ENCODE data around the gene LRRC46. TPM values are rescaled to one million over a fixed set of nuclear protein-coding genes. Genes with fewer than 3 reads are reported as not detected.

LRRC46 gene
- total RNA-seq, 1 experiment from 2014 or later = 1.2 TPM

GRCh38 chr17:47867813-47868533, 36.5 kb downstream of the LRRC46 start:
- H3K4me3 Mint-ChIP-seq (ENCODE audit: unreplicated experiment) = no peak overlapping the region
- intact Hi-C loops (cut with micrococcal nuclease) = no loop called here
- DNase-seq (ENCODE audit: unreplicated experiment) = no peak
- no peaks in the 10 kb centered on the region for H3K9me3 Mint-ChIP-seq (ENCODE audit: unreplicated experiment)
- H3K4me1 Mint-ChIP-seq (ENCODE audit: insufficient read depth, unreplicated experiment) = peaks cover 13% of the 10 kb centered on the region
- BruUV-seq (replicated peaks) = no TSS peak
- TF ChIP-seq CTCF (IDR thresholded peaks at IDR 0.05; ENCODE audit: unreplicated experiment) = no peak
- H3K27ac Mint-ChIP-seq (ENCODE audit: low read depth, unreplicated experiment) = no peak overlapping the region
- H3K36me3 Mint-ChIP-seq (ENCODE audit: insufficient read depth, unreplicated experiment) = peaks cover 5% of the 10 kb centered on the region
- peaks cover 24% of the 10 kb centered on the region for H3K27me3 Mint-ChIP-seq (ENCODE audit: insufficient read depth, unreplicated experiment)
- POLR2A ChIA-PET = no interaction called here
- CTCF ChIA-PET = interaction anchor here (2.9 kb wide), 1 partner anchor 26 kb away, joined by 16 read pairs; the partner anchor contains the start of gene SCRN2

- POLR2A ChIA-PET = no interaction called here
- H3K27me3 Mint-ChIP-seq (ENCODE audit: insufficient read depth, unreplicated experiment) = peaks cover 24% of the 10 kb centered on the region
- no peak overlapping the region for H3K4me3 Mint-ChIP-seq (ENCODE audit: unreplicated experiment)
- no peaks in the 10 kb centered on the region for H3K9me3 Mint-ChIP-seq (ENCODE audit: unreplicated experiment)
- peaks cover 8% of the 10 kb centered on the region for H3K4me1 Mint-ChIP-seq (ENCODE audit: insufficient read depth, unreplicated experiment)
- no peak for TF ChIP-seq CTCF (IDR thresholded peaks at IDR 0.05; ENCODE audit: unreplicated experiment)
- no peaks in the 10 kb centered on the region for H3K36me3 Mint-ChIP-seq (ENCODE audit: insufficient read depth, unreplicated experiment)
- CTCF ChIA-PET = interaction anchor here (0.6 to 2.9 kb wide), 4 partner anchors 20 to 465 kb away, joined by 3 to 16 read pairs (median 4); partner anchors contain the start of gene SCRN2
- BruUV-seq (replicated peaks) = no TSS peak
- no peak for DNase-seq (ENCODE audit: unreplicated experiment)
- intact Hi-C loops (cut with micrococcal nuclease) = no loop called here
- H3K27ac Mint-ChIP-seq (ENCODE audit: low read depth, unreplicated experiment) = no peak overlapping the region
These were observed 37.6 kb downstream of the LRRC46 start for GRCh38 chr17:47869114-47869513.

GRCh38 chr17:47870056-47870455, 38.6 kb downstream of the LRRC46 start:
- Mint-ChIP-seq H3K4me1 (ENCODE audit: insufficient read depth, unreplicated experiment) (peaks cover 3% of the 10 kb centered on the region), H3K36me3 (ENCODE audit: insufficient read depth, unreplicated experiment) (no peaks in the 10 kb centered on the region), H3K27ac (ENCODE audit: low read depth, unreplicated experiment) (no peak overlapping the region), H3K9me3 (ENCODE audit: unreplicated experiment) (no peaks in the 10 kb centered on the region), H3K4me3 (ENCODE audit: unreplicated experiment) (no peak overlapping the region), H3K27me3 (ENCODE audit: insufficient read depth, unreplicated experiment) (peaks cover 24% of the 10 kb centered on the region)
- intact Hi-C loops (cut with micrococcal nuclease) = no loop called here
- ChIA-PET POLR2A (no interaction called here), CTCF (interaction anchor here (1.1 to 1.7 kb wide), 2 partner anchors 11 to 21 kb away, joined by 5 read pairs; no protein-coding TSS in a partner anchor)
- no peak for TF ChIP-seq CTCF (IDR thresholded peaks at IDR 0.05; ENCODE audit: unreplicated experiment)
- BruUV-seq (replicated peaks) = no TSS peak
- DNase-seq (ENCODE audit: unreplicated experiment) = no peak

- H3K27ac Mint-ChIP-seq (ENCODE audit: low read depth, unreplicated experiment) = no peak overlapping the region
- BruUV-seq (replicated peaks) = no TSS peak
- ChIA-PET POLR2A (interaction anchor here (1.3 kb wide), 1 partner anchor 24 kb away, joined by 6 read pairs; no protein-coding TSS in a partner anchor), CTCF (interaction anchor here (0.6 kb wide), 1 partner anchor 312 kb away, joined by 3 read pairs; no protein-coding TSS in a partner anchor)
- no peaks in the 10 kb centered on the region for H3K36me3 Mint-ChIP-seq (ENCODE audit: insufficient read depth, unreplicated experiment)
- intact Hi-C loops (cut with micrococcal nuclease) = no loop called here
- H3K4me3 Mint-ChIP-seq (ENCODE audit: unreplicated experiment) = no peak overlapping the region
- H3K4me1 Mint-ChIP-seq (ENCODE audit: insufficient read depth, unreplicated experiment) = no peaks in the 10 kb centered on the region
- DNase-seq (ENCODE audit: unreplicated experiment) = no peak
- H3K9me3 Mint-ChIP-seq (ENCODE audit: unreplicated experiment) = no peaks in the 10 kb centered on the region
- peaks cover 33% of the 10 kb centered on the region for H3K27me3 Mint-ChIP-seq (ENCODE audit: insufficient read depth, unreplicated experiment)
- no peak for TF ChIP-seq CTCF (IDR thresholded peaks at IDR 0.05; ENCODE audit: unreplicated experiment)
These were observed 39.6 kb downstream of the LRRC46 start for GRCh38 chr17:47871048-47871447.

All from MCF 10A (cell line).